ENCODE data around the gene PSMD13. TPM values are rescaled to one million over a fixed set of nuclear protein-coding genes. Genes with fewer than 3 reads are reported as not detected.

The PSMD13 gene
- total RNA-seq, 1 donor from 2014 or later, result 78.5 TPM

- peak; percentile 59 for DNase-seq (ENCODE audit: low spot score)
Measured at GRCh38 chr11:288478-289397, 52.0 kb downstream of the PSMD13 start, which contains the start of gene PGGHG. TSS of gene PGGHG (plus strand) at chr11:289126. CDS start at chr11:289817, 691 bp downstream.

- DNase-seq (ENCODE audit: low spot score), result no peak
Measured at GRCh38 chr11:289398-289711, 52.6 kb downstream of the PSMD13 start.

- no peak for DNase-seq (ENCODE audit: low spot score)
Measured at GRCh38 chr11:289712-290620, 53.2 kb downstream of the PSMD13 start.

GRCh38 chr11:290621-291231 lies 54.0 kb downstream of the PSMD13 start:
- DNase-seq (ENCODE audit: low spot score), result no peak

- DNase-seq (ENCODE audit: low spot score), result no peak
Measured at GRCh38 chr11:291281-292210, 54.8 kb downstream of the PSMD13 start.

- no peak for DNase-seq (ENCODE audit: low spot score)
Measured at GRCh38 chr11:292211-293121, 55.7 kb downstream of the PSMD13 start.

- no peak for DNase-seq (ENCODE audit: low spot score)
Measured at GRCh38 chr11:293271-293851, 56.6 kb downstream of the PSMD13 start.

GRCh38 chr11:293852-294661 lies 57.3 kb downstream of the PSMD13 start:
- DNase-seq (ENCODE audit: low spot score), result no peak

GRCh38 chr11:294780-295179 lies 58.0 kb downstream of the PSMD13 start:
- no peak for DNase-seq (ENCODE audit: low spot score)

GRCh38 chr11:295351-296170 lies 58.8 kb downstream of the PSMD13 start:
- DNase-seq (ENCODE audit: low spot score), result no peak

- DNase-seq (ENCODE audit: low spot score), result no peak
Measured at GRCh38 chr11:296171-297050, 59.6 kb downstream of the PSMD13 start.

GRCh38 chr11:297051-297585 lies 60.3 kb downstream of the PSMD13 start:
- no peak for DNase-seq (ENCODE audit: low spot score)

- peak; percentile 48 for DNase-seq (ENCODE audit: low spot score)
Measured at GRCh38 chr11:297586-298405, 61.0 kb downstream of the PSMD13 start.

- DNase-seq (ENCODE audit: low spot score), result no peak
Measured at GRCh38 chr11:298406-299065, 61.8 kb downstream of the PSMD13 start.

All from mucosa of gallbladder (tissue), 1 donor.